Ishikawa (cell line): ENCODE results near the gene ZNF644.

Experiments
- CEBPB ChIP-seq: IDR thresholded peaks from 2 replicates; pipeline ENCODE4 v1.6.1; 2012
- CREB1 ChIP-seq: IDR thresholded peaks from 2 replicates; pipeline ENCODE4 v1.6.1; 2012; ENCODE audit warnings: low read depth
- EGR1 ChIP-seq: IDR thresholded peaks from 2 replicates; pipeline ENCODE4 v1.6.1; 2012
- EP300 ChIP-seq: IDR thresholded peaks from 2 replicates; pipeline ENCODE4 v1.6.1; 2012; ENCODE audit warnings: borderline replicate concordance
- FOXM1 ChIP-seq: IDR thresholded peaks from 2 replicates; pipeline ENCODE4 v1.6.1; 2012; ENCODE audit warnings: low read depth, borderline replicate concordance
- MAX ChIP-seq: IDR thresholded peaks from 2 replicates; pipeline ENCODE4 v1.6.1; 2012
- NFIC ChIP-seq: IDR thresholded peaks from 2 replicates; pipeline ENCODE4 v1.6.1; 2012
- RAD21 ChIP-seq: IDR thresholded peaks from 2 replicates; pipeline ENCODE4 v1.6.1; 2012; ENCODE audit warnings: low read depth
- TAF1 ChIP-seq: IDR thresholded peaks from 2 replicates; pipeline ENCODE4 v1.6.1; 2012; ENCODE audit warnings: low read depth, mild to moderate bottlenecking
- TCF12 ChIP-seq: IDR thresholded peaks from 2 replicates; pipeline ENCODE4 v1.6.1; 2012; ENCODE audit warnings: low read depth
- TEAD4 ChIP-seq: IDR thresholded peaks from 2 replicates; pipeline ENCODE4 v1.6.1; 2012
- USF1 ChIP-seq: IDR thresholded peaks from 2 replicates; pipeline ENCODE4 v1.6.1; 2012
- YY1 ChIP-seq: IDR thresholded peaks from 2 replicates; pipeline ENCODE4 v1.6.1; 2012; ENCODE audit warnings: low read depth
- ZBTB7A ChIP-seq: IDR thresholded peaks from 2 replicates; pipeline ENCODE4 v1.6.1; 2012; ENCODE audit warnings: low read depth
- TF ChIP-seq, protein P1 (sequence below): IDR thresholded peaks from 2 replicates; pipeline ENCODE4 v1.6.1; 2012; ENCODE audit warnings: low read depth, mild to moderate bottlenecking

Gene ZNF644

GRCh38 chr1:90986953-90987352 lies 34.9 kb downstream of the ZNF644 start:
- TF ChIP-seq RAD21 = no peak
- no peak for TF ChIP-seq NFIC
- TF ChIP-seq EGR1 = no peak
- no peak for TF ChIP-seq TCF12
- TF ChIP-seq YY1 = no peak
- TF ChIP-seq, protein P1, sequence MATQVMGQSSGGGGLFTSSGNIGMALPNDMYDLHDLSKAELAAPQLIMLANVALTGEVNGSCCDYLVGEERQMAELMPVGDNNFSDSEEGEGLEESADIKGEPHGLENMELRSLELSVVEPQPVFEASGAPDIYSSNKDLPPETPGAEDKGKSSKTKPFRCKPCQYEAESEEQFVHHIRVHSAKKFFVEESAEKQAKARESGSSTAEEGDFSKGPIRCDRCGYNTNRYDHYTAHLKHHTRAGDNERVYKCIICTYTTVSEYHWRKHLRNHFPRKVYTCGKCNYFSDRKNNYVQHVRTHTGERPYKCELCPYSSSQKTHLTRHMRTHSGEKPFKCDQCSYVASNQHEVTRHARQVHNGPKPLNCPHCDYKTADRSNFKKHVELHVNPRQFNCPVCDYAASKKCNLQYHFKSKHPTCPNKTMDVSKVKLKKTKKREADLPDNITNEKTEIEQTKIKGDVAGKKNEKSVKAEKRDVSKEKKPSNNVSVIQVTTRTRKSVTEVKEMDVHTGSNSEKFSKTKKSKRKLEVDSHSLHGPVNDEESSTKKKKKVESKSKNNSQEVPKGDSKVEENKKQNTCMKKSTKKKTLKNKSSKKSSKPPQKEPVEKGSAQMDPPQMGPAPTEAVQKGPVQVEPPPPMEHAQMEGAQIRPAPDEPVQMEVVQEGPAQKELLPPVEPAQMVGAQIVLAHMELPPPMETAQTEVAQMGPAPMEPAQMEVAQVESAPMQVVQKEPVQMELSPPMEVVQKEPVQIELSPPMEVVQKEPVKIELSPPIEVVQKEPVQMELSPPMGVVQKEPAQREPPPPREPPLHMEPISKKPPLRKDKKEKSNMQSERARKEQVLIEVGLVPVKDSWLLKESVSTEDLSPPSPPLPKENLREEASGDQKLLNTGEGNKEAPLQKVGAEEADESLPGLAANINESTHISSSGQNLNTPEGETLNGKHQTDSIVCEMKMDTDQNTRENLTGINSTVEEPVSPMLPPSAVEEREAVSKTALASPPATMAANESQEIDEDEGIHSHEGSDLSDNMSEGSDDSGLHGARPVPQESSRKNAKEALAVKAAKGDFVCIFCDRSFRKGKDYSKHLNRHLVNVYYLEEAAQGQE = no peak
- TF ChIP-seq MAX = no peak
- TF ChIP-seq EP300 = no peak
- no peak for TF ChIP-seq USF1
- no peak for TF ChIP-seq CEBPB
- no peak for TF ChIP-seq CREB1

DNA sequence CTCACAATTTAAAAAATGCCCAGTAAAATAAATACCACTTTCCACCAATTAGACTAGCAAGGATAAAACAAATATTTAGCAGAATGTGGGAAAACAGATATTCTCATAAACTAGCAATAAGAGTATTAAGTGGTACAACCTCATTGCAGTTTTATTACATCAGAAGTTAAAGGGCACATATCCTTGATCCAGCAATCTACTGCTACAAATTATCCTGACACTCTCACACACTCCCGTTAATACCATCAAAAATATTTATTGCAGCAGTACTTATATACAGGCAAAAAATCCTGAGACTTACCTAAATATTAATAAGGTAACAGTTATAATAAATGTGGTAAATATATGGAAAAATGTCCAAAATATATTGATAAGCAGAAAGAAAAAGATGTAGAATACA lies 44.3 kb downstream of the ZNF644 start:
- TF ChIP-seq EP300 (no peak), YY1 (no peak), USF1 (no peak), FOXM1 (no peak), TAF1 (no peak), TEAD4 (no peak), CREB1 (no peak), EGR1 (no peak), NFIC (no peak), MAX (no peak), CEBPB (no peak), ZBTB7A (no peak), RAD21 (no peak)
- TF ChIP-seq, protein P1 = no peak

GRCh38 chr1:90973897-90974798 lies 47.7 kb downstream of the ZNF644 start:
- TF ChIP-seq RAD21 (no peak), USF1 (no peak), NFIC (no peak), FOXM1 (no peak), TCF12 (no peak), EP300 (no peak), YY1 (no peak), CEBPB (no peak), CREB1 (no peak), TEAD4 (no peak), ZBTB7A (no peak), EGR1 (no peak), MAX (no peak)
- TF ChIP-seq, protein P1 = no peak

- TF ChIP-seq, protein P1 = no peak
- TF ChIP-seq CEBPB = peak; percentile 53; the same call in 1 of the 2 replicates
These were observed 51.6 kb downstream of the ZNF644 start for GRCh38 chr1:90970208-90970607.
